HepG2 (cell line): Measurements from ENCODE around the gene LONP1. TPM values are rescaled to one million over a fixed set of nuclear protein-coding genes. Genes with fewer than 3 reads are reported as not detected.

Experiments used
- ARNTL ChIP-seq: sonication (generic); formaldehyde crosslinking; IDR thresholded peaks from 2 replicates; pipeline ENCODE4 v1.4.0; 2020; ENCODE audit warnings: mild to moderate bottlenecking, missing genetic modification reagents
- FOSL1 ChIP-seq: sonication (generic); formaldehyde crosslinking; IDR thresholded peaks from 2 replicates; pipeline ENCODE4 v1.9.0; 2021; ENCODE audit warnings: missing genetic modification reagents, borderline replicate concordance
- HNRNPH1 ChIP-seq: fragments of 200-400 bp; formaldehyde crosslinking; optimal IDR thresholded peaks from 2 replicates; pipeline ENCODE3; 2017; ENCODE audit warnings: mild to moderate bottlenecking, low read depth, low read length
- HOMEZ ChIP-seq: IDR thresholded peaks from 2 replicates; pipeline ENCODE4 v1.6.1; 2016; ENCODE audit warnings: low read depth
- ISL2 ChIP-seq: sonication (generic); formaldehyde crosslinking; IDR thresholded peaks from 2 replicates; pipeline ENCODE4 v1.5.0; 2020; ENCODE audit warnings: missing genetic modification reagents
- KAT2B ChIP-seq: fragments of 150-350 bp; IDR thresholded peaks from 2 replicates; pipeline ENCODE4 v1.6.1; 2014; ENCODE audit warnings: low read depth, low read length, borderline replicate concordance
- NFE2L2 ChIP-seq: fragments of 150-350 bp; IDR thresholded peaks from 2 replicates; pipeline ENCODE4 v1.6.1; 2014; ENCODE audit warnings: low read length
- NFIB ChIP-seq: sonication (generic); formaldehyde crosslinking; IDR thresholded peaks from 2 replicates; pipeline ENCODE4 v1.9.0; 2021; ENCODE audit warnings: missing genetic modification reagents, mild to moderate bottlenecking, borderline replicate concordance
- NR0B2 ChIP-seq: sonication (generic); formaldehyde crosslinking; IDR thresholded peaks from 2 replicates; pipeline ENCODE4 v1.4.0; 2020; ENCODE audit warnings: mild to moderate bottlenecking, missing genetic modification reagents
- PRDM10 ChIP-seq: sonication (generic); formaldehyde crosslinking; IDR thresholded peaks from 2 replicates; pipeline ENCODE4 v1.4.0; 2020; ENCODE audit warnings: low read depth, missing genetic modification reagents
- SKIL ChIP-seq: sonication (generic); formaldehyde crosslinking; IDR thresholded peaks from 2 replicates; pipeline ENCODE4 v1.8.0; 2022; ENCODE audit warnings: missing genetic modification reagents, mild to moderate bottlenecking, moderate library complexity, borderline replicate concordance
- TBX2 ChIP-seq: sonication (generic); formaldehyde crosslinking; IDR thresholded peaks from 2 replicates; pipeline ENCODE4 v1.5.0; 2020; ENCODE audit warnings: missing genetic modification reagents, mild to moderate bottlenecking, borderline replicate concordance
- ZNF256 ChIP-seq: sonication (generic); formaldehyde crosslinking; conservative IDR thresholded peaks from 2 replicates; pipeline ENCODE4 v1.4.0; 2020; ENCODE audit warnings: missing genetic modification reagents
- ZNF7 ChIP-seq: IDR thresholded peaks from 2 replicates; pipeline ENCODE4 v1.6.1; 2016; ENCODE audit warnings: missing biosample characterization, missing genetic modification reagents
- ZNF772 ChIP-seq: sonication (generic); formaldehyde crosslinking; IDR thresholded peaks from 2 replicates; pipeline ENCODE4 v1.5.0; 2020; ENCODE audit warnings: mild to moderate bottlenecking, missing genetic modification reagents
- ZNF792 ChIP-seq: IDR thresholded peaks from 2 replicates; pipeline ENCODE4 v1.6.1; 2016
- ZSCAN29 ChIP-seq: sonication (generic); formaldehyde crosslinking; conservative IDR thresholded peaks from 2 replicates; pipeline ENCODE4 v1.4.0; 2020; ENCODE audit warnings: mild to moderate bottlenecking, missing genetic modification reagents
- polyA plus RNA-seq, 8 experiments: library from polyadenylated mRNA; depleted of rRNA in 3 of 8; stranded (reverse) in 7 of 8; unstranded in 1 of 8; fragments of >200 nt; fragmentation: Illumina TruSeq in 4 of 8; extraction: Trizol in 4 of 8; gene quantifications; 2 replicates each; pipeline versions ENCODE4 v1.2.1 to v1.2.3, GENCODE V29; 2011 to 2016; ENCODE audit warnings: low read depth in 4 of 8, missing spikeins in 1 of 8, mixed read lengths in 1 of 8; ENCODE audit not compliant: insufficient read depth in 1 of 8
- total RNA-seq, 5 experiments: library from RNA; depleted of rRNA; stranded (reverse); fragments of >200 nt; fragmentation: Illumina TruSeq; extraction: Trizol; gene quantifications; 2 replicates each; pipeline ENCODE4 v1.2.3, GENCODE V29; 2016; ENCODE audit warnings: low read depth in 1 of 5
- TF ChIP-seq, protein P1 (sequence below), 2 experiments: sonication (generic) in 1 of 2; formaldehyde crosslinking in 1 of 2; IDR thresholded peaks; 2 replicates each; pipeline versions ENCODE4 v1.5.1 to v1.6.1; 2011 to 2020; ENCODE audit warnings: borderline replicate concordance in 1 of 2, low read depth in 1 of 2, low read length in 1 of 2, mild to moderate bottlenecking in 1 of 2, missing genetic modification reagents in 1 of 2, moderate library complexity in 1 of 2

The LONP1 gene
- total and polyA plus RNA-seq, 2 of the 13 experiments (the other 11 are each of a cell fraction or from before 2014, with no cell fraction given) = 59.5 to 76.8 TPM

DNA sequence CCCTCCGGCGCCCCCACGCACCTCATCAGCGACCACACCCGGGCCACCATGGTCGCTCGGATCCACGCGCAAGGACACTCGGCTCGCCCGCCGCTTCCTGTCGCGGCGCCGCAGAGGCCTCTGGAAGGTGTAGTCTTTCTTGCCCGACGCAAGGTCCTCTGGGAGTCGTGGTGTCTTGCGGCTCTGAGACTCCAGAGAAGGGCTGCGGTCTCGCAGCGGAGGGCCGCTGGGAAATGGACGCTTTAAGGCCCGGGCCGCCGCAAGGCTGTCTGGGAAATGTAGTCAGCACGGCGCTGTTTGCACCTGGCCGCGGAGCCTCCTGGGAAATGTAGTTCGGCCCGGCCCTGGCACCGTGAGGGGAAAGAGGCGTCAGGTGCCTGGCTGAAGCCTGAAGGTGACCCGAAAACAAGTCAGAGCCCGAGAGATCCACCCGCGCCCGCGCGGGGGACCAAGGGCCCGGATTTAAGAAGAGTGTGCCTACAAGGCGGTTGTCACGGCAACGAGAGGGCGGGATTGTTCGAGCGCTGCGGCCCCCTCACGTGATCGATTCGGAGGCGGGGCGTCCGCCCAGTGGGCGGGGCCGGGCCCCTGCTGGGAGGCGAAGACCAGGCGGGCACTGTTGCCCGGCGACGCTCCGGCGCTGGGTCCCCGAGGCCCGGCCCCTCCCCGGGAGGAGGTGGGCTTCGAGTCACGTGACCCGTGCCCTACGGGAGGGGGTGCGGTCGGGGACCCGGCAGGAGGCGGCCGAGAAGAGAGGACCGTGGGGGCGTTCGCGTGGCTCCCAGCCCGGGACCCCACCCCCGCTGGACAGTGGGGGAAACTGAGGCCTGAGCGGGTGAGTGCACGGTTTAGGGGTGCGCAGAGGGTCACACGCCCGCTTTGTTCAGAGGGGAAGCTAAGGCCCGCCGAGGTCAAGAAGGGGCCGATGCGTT, 39.2 kb downstream of the LONP1 start, which contains the start of the genes HSD11B1L and MICOS13 (continued):
- TF ChIP-seq HNRNPH1 = no peak
- TF ChIP-seq NFIB = no peak
- TF ChIP-seq ISL2 (CRISPR knock-in tag) = no peak; the same call in 1 of the 2 replicates
- TF ChIP-seq ZSCAN29 (CRISPR knock-in tag) = no peak
- no peak for TF ChIP-seq ZNF7 (CRISPR knock-in tag)
- TF ChIP-seq ARNTL (CRISPR knock-in tag) = peak; percentile 82
- no peak for TF ChIP-seq FOSL1
- no peak for TF ChIP-seq ZNF792 (CRISPR knock-in tag)
- TF ChIP-seq ZNF256 (CRISPR knock-in tag) = no peak; the same call in 1 of the 2 replicates
- 0 out of 2 replicates have a peak, but pooled peaks have one; percentile 9 for TF ChIP-seq HOMEZ (CRISPR knock-in tag)
- no peak for TF ChIP-seq SKIL
- TF ChIP-seq PRDM10 = peak; percentile 12; the same call in 1 of the 2 replicates
- peak; percentile 65; the same call in 1 of the 2 replicates for TF ChIP-seq TBX2 (CRISPR knock-in tag)
- no peak for TF ChIP-seq KAT2B
- no peak for TF ChIP-seq NFE2L2
- peak; percentile 40 for TF ChIP-seq ZNF772 (CRISPR knock-in tag)
- TF ChIP-seq, protein P1, sequence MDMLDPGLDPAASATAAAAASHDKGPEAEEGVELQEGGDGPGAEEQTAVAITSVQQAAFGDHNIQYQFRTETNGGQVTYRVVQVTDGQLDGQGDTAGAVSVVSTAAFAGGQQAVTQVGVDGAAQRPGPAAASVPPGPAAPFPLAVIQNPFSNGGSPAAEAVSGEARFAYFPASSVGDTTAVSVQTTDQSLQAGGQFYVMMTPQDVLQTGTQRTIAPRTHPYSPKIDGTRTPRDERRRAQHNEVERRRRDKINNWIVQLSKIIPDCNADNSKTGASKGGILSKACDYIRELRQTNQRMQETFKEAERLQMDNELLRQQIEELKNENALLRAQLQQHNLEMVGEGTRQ (IDR thresholded peaks at IDR 0.05; ENCODE audit: low read depth, low read length) = peak; percentile 94
- TF ChIP-seq, protein P1 (CRISPR knock-in tag; IDR thresholded peaks at IDR 0.05; ENCODE audit: borderline replicate concordance) = peak; percentile 98; the same call in 1 of the 2 replicates
- peak; percentile 68; the same call in 1 of the 2 replicates for TF ChIP-seq NR0B2 (CRISPR knock-in tag)
